K562 (cell line): ENCODE data around the gene CELF6. TPM values are rescaled to one million over a fixed set of nuclear protein-coding genes. Genes with fewer than 3 reads are reported as not detected.

Experiments
- ATAC-seq: fragments of 200-7000 bp; cut with Tn5 transposase; 3 replicates; pipeline ENCODE4 v1.9.1; 2020; ENCODE audit warnings: moderate library complexity
- BruUV-seq: library from RNA; stranded (reverse); fragments of 400-500 nt; replicated peaks from 2 replicates; lab custom pipeline; 2021; lab: Mats Ljungman, UMichigan
- CTCF ChIA-PET: fragments of 300-600 bp; formaldehyde crosslinking; extraction: SDS; loops from one replicate; lab custom pipeline; 2021; ENCODE audit warnings: low intra/inter-chr PET ratio; lab: Yijun Ruan, JAX
- POLR2A ChIA-PET: fragments of 300-600, 350-650 bp; sonication (Branson Sonifier 250); formaldehyde crosslinking; extraction: SDS; loops from one replicate; lab custom pipeline; 2021; ENCODE audit warnings: antibody characterized with exemption, inconsistent platforms; lab: Yijun Ruan, JAX
- DNase-seq, 4 experiments: peaks; one replicate each; pipeline versions ENCODE4 v3.0.0 to v3.0.0-alpha.2; 2011 to 2018; ENCODE audit warnings: low spot score in 3 of 4, mixed read lengths in 3 of 4; ENCODE audit errors: extremely low read depth in 1 of 4
- FAIRE-seq: peaks from 2 replicates; lab custom pipeline; 2011; peaks lifted over from hg19 to GRCh38; lab: Jason Lieb, UNC
- H2AFZ ChIP-seq: 2 replicates; pipeline ENCODE4 v1.6.0; 2011; ENCODE audit warnings: low read depth, low read length, control low read depth, inconsistent platforms
- H3K27ac ChIP-seq: fragments of 200-600 bp; 3 replicates; pipeline ENCODE4 v1.8.0; 2011; ENCODE audit warnings: low read depth, mild to moderate bottlenecking, control low read depth, inconsistent platforms, low read length, moderate library complexity, mixed read lengths; ENCODE audit errors: extremely low read depth
- H3K27me3 ChIP-seq, 2 experiments: fragments of 300-600 bp in 1 of 2; 2 replicates in 1 of 2; 3 replicates in 1 of 2; pipeline versions ENCODE4 v1.6.0 to v1.8.0; 2011; ENCODE audit warnings: inconsistent platforms in 2 of 2, low read length in 2 of 2, mild to moderate bottlenecking in 1 of 2, mixed read lengths in 1 of 2, moderate library complexity in 1 of 2; ENCODE audit not compliant: control insufficient read depth in 2 of 2, insufficient read depth in 2 of 2
- H3K36me3 ChIP-seq: fragments of 300-600 bp; 3 replicates; pipeline ENCODE4 v1.8.0; 2011; ENCODE audit warnings: mild to moderate bottlenecking, low read length, inconsistent platforms; ENCODE audit not compliant: control insufficient read depth, insufficient read depth
- H3K4me1 ChIP-seq, 2 experiments: fragments of 200-600 bp in 1 of 2; replicated peaks in 1 of 2; 2 replicates in 1 of 2; 3 replicates in 1 of 2; pipeline versions ENCODE4 v1.5.1 to v1.8.0; 2011; ENCODE audit warnings: inconsistent platforms in 2 of 2, low read length in 2 of 2, mild to moderate bottlenecking in 1 of 2, mixed read lengths in 1 of 2, moderate library complexity in 1 of 2; ENCODE audit not compliant: control insufficient read depth in 2 of 2, insufficient read depth in 2 of 2
- H3K4me2 ChIP-seq: 2 replicates; pipeline ENCODE4 v1.6.1; 2011; ENCODE audit warnings: low read length, control low read depth, inconsistent platforms, mixed read lengths; ENCODE audit not compliant: insufficient read depth
- H3K4me3 ChIP-seq: fragments of 200-600 bp; sonication (generic), shearing (Covaris generic); 2 replicates; pipeline ENCODE4 v1.5.1; 2016; ENCODE audit warnings: control low read depth, inconsistent platforms
- H3K79me2 ChIP-seq: fragments of 200-600 bp; 3 replicates; pipeline ENCODE4 v1.8.0; 2011; ENCODE audit warnings: low read length, inconsistent platforms; ENCODE audit not compliant: control insufficient read depth, insufficient read depth
- H3K9ac ChIP-seq, 2 experiments: 2 replicates each; pipeline versions ENCODE4 v1.6.0 to v1.6.1; 2011; ENCODE audit warnings: low read depth in 2 of 2, low read length in 2 of 2, control low read depth in 1 of 2, inconsistent platforms in 1 of 2, mild to moderate bottlenecking in 1 of 2, mixed read lengths in 1 of 2; ENCODE audit not compliant: insufficient read depth in 1 of 2
- H3K9me1 ChIP-seq: one replicate; pipeline ENCODE4 v1.6.0; 2011; ENCODE audit warnings: inconsistent platforms, mild to moderate bottlenecking, low read length, moderate library complexity; ENCODE audit not compliant: control insufficient read depth, insufficient read depth
- H3K9me3 ChIP-seq: replicated peaks from 2 replicates; pipeline ENCODE4 v1.5.1; 2011; ENCODE audit warnings: low read depth, low read length, inconsistent platforms; ENCODE audit not compliant: control insufficient read depth, insufficient read depth
- H4K20me1 ChIP-seq: replicated peaks from 2 replicates; pipeline ENCODE4 v1.6.1; 2011; ENCODE audit warnings: low read length, inconsistent platforms, mixed read lengths; ENCODE audit not compliant: control insufficient read depth, insufficient read depth
- E2F8 ChIP-seq: fragments of 450-650 bp; IDR thresholded peaks from 2 replicates; pipeline ENCODE4 v1.7.1; 2018; ENCODE audit warnings: mild to moderate bottlenecking, low read depth; ENCODE audit not compliant: partially characterized antibody
- FOXA1 ChIP-seq: fragments of 450-650 bp; IDR thresholded peaks from 2 replicates; pipeline ENCODE4 v1.6.1; 2016; ENCODE audit warnings: mild to moderate bottlenecking, borderline replicate concordance
- HIVEP1 ChIP-seq: fragments of 250-450 bp; sonication (Bioruptor Pico); IDR thresholded peaks from 2 replicates; pipeline ENCODE4 v1.4.0; 2020; ENCODE audit warnings: mild to moderate bottlenecking
- MBD2 ChIP-seq: sonication (generic); IDR thresholded peaks from 2 replicates; pipeline ENCODE4 v1.6.1; 2016; ENCODE audit warnings: low read depth, borderline replicate concordance
- ZFPM2 ChIP-seq: fragments of 250-450 bp; sonication (Bioruptor Pico); IDR thresholded peaks from 2 replicates; pipeline ENCODE4 v1.5.1; 2022; ENCODE audit warnings: mild to moderate bottlenecking
- ZNF224 ChIP-seq: sonication (generic); formaldehyde crosslinking; IDR thresholded peaks from 2 replicates; pipeline ENCODE4 v1.8.0; 2022; ENCODE audit warnings: mild to moderate bottlenecking, missing genetic modification reagents
- ZNF586 ChIP-seq: fragments of 450-650 bp; formaldehyde crosslinking; conservative IDR thresholded peaks from 2 replicates; pipeline ENCODE4 v1.4.0; 2020; ENCODE audit warnings: mild to moderate bottlenecking, moderate library complexity
- WGBS: fragments of 100-300 bp; shearing (Covaris generic); methylation state at CpG from one replicate; pipeline ENCODE4 v1.1.6; 2016; ENCODE audit warnings: low coverage, mixed read lengths; ENCODE audit not compliant: insufficient coverage; ENCODE audit errors: missing lambda C conversion rate; 5-methylcytosine and 5-hydroxymethylcytosine counted together
- in situ Hi-C: fragments of 300-500 bp; cut with MboI; formaldehyde crosslinking; loops from 4 replicates; pipeline ENCODE4 v1.15.0; 2018; ENCODE audit warnings: inconsistent platforms, mixed read lengths
- intact Hi-C: fragments of 100-400 bp; cut with micrococcal nuclease; formaldehyde crosslinking; loops from 2 replicates; pipeline ENCODE4 v1.14.2; 2022
- polyA plus RNA-seq, 8 experiments: library from polyadenylated mRNA; depleted of rRNA in 4 of 8; stranded (reverse) in 5 of 8; unstranded in 3 of 8; fragments of >200 nt; fragmentation: Nextera tagmentation in 2 of 8; fragmentation: Illumina TruSeq in 1 of 8; extraction: Ambion mirVana in 2 of 8; extraction: Trizol in 1 of 8; gene quantifications; 2 replicates each; pipeline versions ENCODE4 v1.2.1 to v1.2.3, GENCODE V29; 2011 to 2014; ENCODE audit warnings: inconsistent platforms in 1 of 8, missing spikeins in 1 of 8
- total RNA-seq, 7 experiments: library from RNA; depleted of rRNA in 6 of 7; stranded (reverse); fragments of >200 nt in 6 of 7; fragmentation: Illumina TruSeq in 2 of 7; extraction: Trizol in 2 of 7; gene quantifications; 2 replicates each; pipeline versions ENCODE4 v1.2.1 to v1.2.3, GENCODE V29; 2011 to 2021; ENCODE audit warnings: low replicate concordance in 1 of 7
- TF ChIP-seq, protein P1 (sequence below), 2 experiments: fragments of 450-650 bp in 1 of 2; sonication (generic) in 1 of 2; formaldehyde crosslinking in 1 of 2; IDR thresholded peaks; 2 replicates each; pipeline versions ENCODE4 v1.7.1 to v1.9.0; 2016 to 2022; ENCODE audit warnings: inconsistent platforms in 1 of 2, mild to moderate bottlenecking in 1 of 2, missing genetic modification reagents in 1 of 2

CELF6 gene
- total and polyA plus RNA-seq, 9 of the 15 experiments (the other 6 are each of a cell fraction or from before 2014, with no cell fraction given): 0.01 to 0.11 TPM; not detected in 7

DNA sequence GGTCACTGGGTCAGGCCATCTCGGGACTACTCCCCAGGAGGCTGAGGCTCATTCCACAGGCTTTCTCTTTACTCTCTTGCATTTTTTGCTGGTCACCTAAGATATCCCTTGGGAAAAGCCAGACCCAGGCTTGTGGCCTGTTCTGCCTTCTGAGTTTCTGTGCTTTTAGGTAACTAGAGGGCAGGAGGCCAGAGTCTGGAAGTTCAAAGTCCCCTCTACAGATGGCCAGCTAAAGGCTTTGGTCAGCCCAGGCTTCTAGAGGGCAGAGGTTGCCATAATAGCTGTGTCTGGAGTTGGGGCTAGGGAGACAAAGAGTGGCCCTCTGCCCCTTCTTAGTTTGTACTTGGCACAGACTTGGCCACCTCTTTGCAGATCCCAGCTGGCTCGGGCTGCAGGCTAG lies 39.2 kb downstream of the CELF6 start (continued):
- no peak for TF ChIP-seq E2F8
- no peak for TF ChIP-seq ZFPM2 (CRISPR knock-in tag)

DNA sequence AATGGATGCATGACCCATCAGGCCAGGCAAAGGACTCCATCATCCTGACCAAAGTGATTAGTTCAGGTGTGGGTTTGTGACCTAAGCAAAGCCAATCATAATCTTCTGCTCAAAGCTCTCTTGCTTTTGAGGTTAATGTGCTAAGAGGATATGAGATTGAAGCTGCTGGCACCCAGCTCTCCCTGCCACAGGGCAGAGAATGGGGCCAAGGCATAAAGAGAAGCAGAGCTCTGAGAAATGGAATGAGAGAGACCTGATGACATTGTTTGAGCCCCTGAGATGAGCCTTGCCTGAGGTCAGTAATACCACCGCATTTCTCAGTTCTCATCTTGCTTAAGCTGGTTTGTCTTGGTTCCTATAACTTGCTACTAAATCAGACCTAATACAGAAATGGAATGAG lies 41.2 kb downstream of the CELF6 start:
- Histone ChIP-seq H3K4me2 (no peak overlapping the region), H3K27me3 (peaks cover 0 to 4% of the 10 kb centered on the region in 2 experiments; a peak in 1 of 5 replicates), H3K79me2 (no peaks in the 10 kb centered on the region), H3K4me3 (no peak overlapping the region), H3K9me3 (no peaks in the 10 kb centered on the region), H3K36me3 (no peaks in the 10 kb centered on the region), H4K20me1 (no peaks in the 10 kb centered on the region), H3K9me1 (no peaks in the 10 kb centered on the region), H2AFZ (no peak overlapping the region), H3K4me1 (peaks cover 0 to 3% of the 10 kb centered on the region in 2 experiments; a peak in 2 of 5 replicates), H3K27ac (no peak overlapping the region), H3K9ac (no peak overlapping the region)
- CTCF ChIA-PET: no interaction called here
- FAIRE-seq: no peak
- BruUV-seq: no TSS peak
- intact Hi-C loops (no loop called here), in situ Hi-C loops (no loop called here)
- DNase-seq: no peak
- POLR2A ChIA-PET: no interaction called here
- WGBS: 22% methylated on average over 1 of the region's 1 CpG
- ATAC-seq: no peak
- TF ChIP-seq MBD2: no peak
- TF ChIP-seq, protein P1, sequence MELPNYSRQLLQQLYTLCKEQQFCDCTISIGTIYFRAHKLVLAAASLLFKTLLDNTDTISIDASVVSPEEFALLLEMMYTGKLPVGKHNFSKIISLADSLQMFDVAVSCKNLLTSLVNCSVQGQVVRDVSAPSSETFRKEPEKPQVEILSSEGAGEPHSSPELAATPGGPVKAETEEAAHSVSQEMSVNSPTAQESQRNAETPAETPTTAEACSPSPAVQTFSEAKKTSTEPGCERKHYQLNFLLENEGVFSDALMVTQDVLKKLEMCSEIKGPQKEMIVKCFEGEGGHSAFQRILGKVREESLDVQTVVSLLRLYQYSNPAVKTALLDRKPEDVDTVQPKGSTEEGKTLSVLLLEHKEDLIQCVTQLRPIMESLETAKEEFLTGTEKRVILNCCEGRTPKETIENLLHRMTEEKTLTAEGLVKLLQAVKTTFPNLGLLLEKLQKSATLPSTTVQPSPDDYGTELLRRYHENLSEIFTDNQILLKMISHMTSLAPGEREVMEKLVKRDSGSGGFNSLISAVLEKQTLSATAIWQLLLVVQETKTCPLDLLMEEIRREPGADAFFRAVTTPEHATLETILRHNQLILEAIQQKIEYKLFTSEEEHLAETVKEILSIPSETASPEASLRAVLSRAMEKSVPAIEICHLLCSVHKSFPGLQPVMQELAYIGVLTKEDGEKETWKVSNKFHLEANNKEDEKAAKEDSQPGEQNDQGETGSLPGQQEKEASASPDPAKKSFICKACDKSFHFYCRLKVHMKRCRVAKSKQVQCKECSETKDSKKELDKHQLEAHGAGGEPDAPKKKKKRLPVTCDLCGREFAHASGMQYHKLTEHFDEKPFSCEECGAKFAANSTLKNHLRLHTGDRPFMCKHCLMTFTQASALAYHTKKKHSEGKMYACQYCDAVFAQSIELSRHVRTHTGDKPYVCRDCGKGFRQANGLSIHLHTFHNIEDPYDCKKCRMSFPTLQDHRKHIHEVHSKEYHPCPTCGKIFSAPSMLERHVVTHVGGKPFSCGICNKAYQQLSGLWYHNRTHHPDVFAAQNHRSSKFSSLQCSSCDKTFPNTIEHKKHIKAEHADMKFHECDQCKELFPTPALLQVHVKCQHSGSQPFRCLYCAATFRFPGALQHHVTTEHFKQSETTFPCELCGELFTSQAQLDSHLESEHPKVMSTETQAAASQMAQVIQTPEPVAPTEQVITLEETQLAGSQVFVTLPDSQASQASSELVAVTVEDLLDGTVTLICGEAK (IDR thresholded peaks at IDR 0.05): no peak
- TF ChIP-seq, protein P1 (CRISPR knock-in tag; IDR thresholded peaks at IDR 0.05): no peak
- TF ChIP-seq ZNF224 (CRISPR knock-in tag): no peak
- no peak for TF ChIP-seq HIVEP1 (CRISPR knock-in tag)
- TF ChIP-seq ZNF586: no peak
- no peak for TF ChIP-seq FOXA1
